Brain microvascular endothelial cell (primary cell): ENCODE measurements around the gene BMP8B.

Experiments
- DNase-seq: peaks from one replicate; pipeline ENCODE4 v3.0.0-alpha.2; 2020
- H3K27ac ChIP-seq: fragments of 250-450 bp; sonication (Bioruptor Pico); 2 replicates; pipeline ENCODE4 v1.5.1; 2020; ENCODE audit warnings: mild to moderate bottlenecking, moderate library complexity
- H3K27me3 ChIP-seq: fragments of 250-450 bp; sonication (Bioruptor Pico); replicated peaks from 2 replicates; pipeline ENCODE4 v1.5.1; 2020; ENCODE audit warnings: mild to moderate bottlenecking
- H3K36me3 ChIP-seq: fragments of 250-450 bp; sonication (Bioruptor Pico); replicated peaks from 2 replicates; pipeline ENCODE4 v1.5.1; 2020; ENCODE audit warnings: mild to moderate bottlenecking
- H3K4me3 ChIP-seq: 2 replicates; pipeline ENCODE4 v1.5.1; 2011; ENCODE audit warnings: low read depth, mild to moderate bottlenecking, control low read depth, low read length, moderate library complexity
- CTCF ChIP-seq: IDR thresholded peaks from 2 replicates; pipeline ENCODE4 v1.5.1; 2011; ENCODE audit warnings: low read depth, mild to moderate bottlenecking, moderate library complexity, low read length, control low read depth, inconsistent platforms; ENCODE audit errors: missing control alignments
- in situ Hi-C: cut with HindIII; loops from 2 replicates; pipeline ENCODE4 v1.10.0; 2017; ENCODE audit warnings: low sequenced_read_pairs, low pct_ligation_motif_present

Gene BMP8B

GRCh38 chr1:39707506-39707905 is 81.2 kb downstream of the BMP8B start:
- no peaks in the 10 kb centered on the region for H3K36me3 ChIP-seq
- TF ChIP-seq CTCF = no peak
- no peaks in the 10 kb centered on the region for H3K27me3 ChIP-seq
- no peak overlapping the region for H3K27ac ChIP-seq
- no peak overlapping the region for H3K4me3 ChIP-seq
- in situ Hi-C loops = no loop called here
- no peak for DNase-seq
